ENCODE results near the gene IDI1.
"Not testable (repeated sequence)": the region's sequence is repeated elsewhere in the genome, so short reads cannot be mapped to it uniquely, and the experiment has no call there.

IDI1 gene

DNA sequence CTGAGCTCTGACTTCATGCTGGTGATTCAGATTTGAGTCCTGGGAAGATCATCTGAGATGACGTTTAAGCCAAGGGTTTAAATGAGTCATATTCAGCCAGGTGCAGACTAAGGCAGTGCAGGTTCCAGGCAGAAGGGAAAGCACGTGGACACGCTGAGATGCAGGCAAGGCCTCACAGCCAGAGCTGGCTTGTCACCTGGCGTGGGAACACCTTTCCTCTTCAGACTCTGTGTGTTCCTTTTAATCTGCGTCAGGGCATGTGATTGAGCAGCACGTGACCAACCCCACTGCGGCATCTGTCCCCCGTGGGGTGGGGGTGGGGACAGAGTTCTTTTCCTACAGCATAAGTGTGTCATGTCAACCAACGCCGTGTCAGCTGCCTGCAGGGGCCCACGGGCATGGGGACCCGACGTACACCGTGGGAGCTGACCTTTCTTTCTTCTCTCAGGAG, 12.6 kb downstream of the IDI1 start:
- in situ Hi-C loops (cut with MboI; ENCODE audit: low sequenced_read_pairs) = no loop called here

DNA sequence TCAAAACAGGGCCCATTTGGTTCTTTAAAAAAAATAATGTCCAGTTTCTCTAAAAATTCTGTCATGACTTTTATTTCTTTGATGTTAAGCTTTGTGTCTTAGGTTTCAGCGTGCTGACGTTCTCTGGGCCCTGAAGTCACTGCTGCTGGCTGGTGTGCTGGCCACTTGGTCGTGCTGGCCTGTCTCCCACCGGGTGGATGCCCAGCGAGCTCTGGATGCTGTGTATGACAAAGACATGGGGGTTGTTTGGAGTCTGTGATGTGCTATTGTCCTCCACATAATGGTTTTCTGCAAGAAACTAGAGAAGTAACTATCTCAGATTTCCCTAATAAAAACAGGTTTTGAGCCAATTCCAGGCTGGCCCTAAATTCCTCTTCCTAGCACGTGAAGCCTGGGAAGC, 13.7 kb downstream of the IDI1 start:
- in situ Hi-C loops (cut with MboI; ENCODE audit: low sequenced_read_pairs) = no loop called here

DNA sequence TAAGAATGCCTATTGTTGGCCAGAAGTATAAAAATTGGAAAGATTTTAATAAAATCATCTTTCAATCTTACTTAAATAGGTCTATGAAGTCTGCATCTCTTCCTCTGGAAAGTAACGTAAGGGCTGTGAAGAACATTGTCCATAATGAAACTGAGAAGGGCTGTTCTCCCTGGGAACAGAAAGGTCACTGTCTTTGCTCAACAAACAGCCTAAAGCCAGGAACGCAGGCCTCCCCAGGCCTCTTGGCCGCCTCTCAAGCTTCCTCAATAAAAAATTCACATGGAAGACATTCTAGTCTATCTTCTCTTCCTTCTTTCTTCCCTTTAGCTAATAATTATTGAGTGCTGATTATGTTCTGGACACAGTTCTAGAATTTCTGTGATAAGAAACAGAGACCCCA, 14.2 kb downstream of the IDI1 start:
- in situ Hi-C loops (cut with MboI; ENCODE audit: low sequenced_read_pairs) = no loop called here

DNA sequence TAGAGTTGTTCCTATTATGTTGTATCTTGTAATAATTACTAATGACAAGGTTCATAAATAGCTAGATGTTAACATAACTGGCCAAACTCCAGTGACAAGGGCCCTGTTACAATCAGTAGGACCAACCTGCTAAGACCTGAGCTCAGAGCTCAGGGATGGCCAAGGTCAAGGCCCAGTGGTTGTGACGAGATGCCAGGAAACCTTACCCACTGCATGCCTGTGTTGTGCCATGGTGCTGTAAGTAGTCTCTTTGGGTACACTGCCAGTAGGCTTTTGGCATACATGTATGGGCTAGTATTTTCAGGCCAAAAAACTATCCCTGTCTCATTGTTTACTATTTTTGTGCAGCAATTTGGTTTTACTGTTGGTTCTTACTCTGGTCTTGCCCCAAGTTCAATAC, 15.3 kb downstream of the IDI1 start:
- in situ Hi-C loops (cut with MboI; ENCODE audit: low sequenced_read_pairs) = no loop called here

DNA sequence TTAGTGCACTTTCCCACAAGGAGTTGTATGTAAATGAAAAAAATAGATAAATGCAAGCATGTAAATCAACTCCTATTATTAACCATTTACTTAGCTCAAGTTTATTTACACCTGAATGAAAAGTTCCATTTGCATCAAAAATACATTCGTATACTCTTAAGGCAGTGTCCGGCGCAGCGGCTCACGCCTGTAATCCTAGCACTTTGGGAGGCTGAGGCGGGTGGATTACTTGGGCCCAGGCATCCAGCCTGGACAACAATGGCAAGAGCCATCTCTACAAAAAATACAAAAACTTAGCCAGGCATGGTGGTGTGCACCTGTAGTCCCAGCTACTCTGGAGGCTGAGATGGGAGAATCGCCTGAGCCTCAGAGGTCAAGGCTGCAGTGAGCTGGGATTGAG, 19.1 kb downstream of the IDI1 start:
- in situ Hi-C loops (cut with MboI; ENCODE audit: low sequenced_read_pairs) = no loop called here

GRCh38 chr10:1026578-1026977, 22.3 kb downstream of the IDI1 start:
- in situ Hi-C loops (cut with MboI; ENCODE audit: low sequenced_read_pairs) = no loop called here

- in situ Hi-C loops (cut with MboI; ENCODE audit: low sequenced_read_pairs) = no loop called here
Observed at GRCh38 chr10:1025683-1026082, 23.2 kb downstream of the IDI1 start, which contains the start of gene IDI2. Gene IDI2, minus strand, starts transcription at chr10:1025859. Its CDS starts 1,136 bp downstream, at chr10:1024723.

DNA sequence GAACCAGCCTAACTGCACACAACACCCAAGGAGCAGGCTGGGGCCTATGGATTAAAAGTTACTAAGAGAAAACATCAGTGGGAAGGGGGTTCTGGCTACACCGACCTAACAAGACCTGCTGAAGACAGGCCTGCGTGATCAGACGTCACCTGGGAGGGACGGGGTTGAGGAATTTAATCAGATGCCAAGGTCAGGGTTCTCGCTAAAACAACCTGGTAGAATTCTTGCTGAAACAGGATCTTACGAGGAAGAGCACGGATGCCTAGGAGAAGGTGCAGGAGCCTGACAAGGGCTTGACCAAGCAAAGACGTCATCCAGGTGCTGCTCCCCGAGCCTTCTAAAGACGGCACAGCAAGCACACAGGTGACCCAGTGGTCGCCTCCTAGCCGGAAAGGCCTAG, 24.8 kb downstream of the IDI1 start:
- in situ Hi-C loops (cut with MboI; ENCODE audit: low sequenced_read_pairs) = no loop called here

DNA sequence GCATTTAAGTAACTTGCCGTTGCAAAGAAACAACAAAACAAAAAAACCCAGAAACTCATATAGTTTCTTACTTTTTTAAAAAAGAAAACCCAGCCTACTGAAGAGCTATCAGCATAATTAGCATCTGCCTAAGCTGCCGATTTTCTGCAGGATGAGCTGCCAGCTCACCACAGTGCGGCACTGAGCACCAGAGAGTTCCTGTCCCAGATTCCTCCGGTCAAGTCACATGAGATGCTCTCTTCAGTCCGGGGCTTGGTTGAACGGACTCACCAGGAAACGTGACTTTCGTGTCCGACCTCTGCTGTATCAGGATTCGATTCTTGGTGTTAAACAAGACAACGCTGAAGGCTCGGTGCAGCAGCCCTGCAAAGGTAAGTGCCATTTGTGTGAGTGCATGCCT, 26.5 kb downstream of the IDI1 start:
- in situ Hi-C loops (cut with MboI; ENCODE audit: low sequenced_read_pairs) = no loop called here

DNA sequence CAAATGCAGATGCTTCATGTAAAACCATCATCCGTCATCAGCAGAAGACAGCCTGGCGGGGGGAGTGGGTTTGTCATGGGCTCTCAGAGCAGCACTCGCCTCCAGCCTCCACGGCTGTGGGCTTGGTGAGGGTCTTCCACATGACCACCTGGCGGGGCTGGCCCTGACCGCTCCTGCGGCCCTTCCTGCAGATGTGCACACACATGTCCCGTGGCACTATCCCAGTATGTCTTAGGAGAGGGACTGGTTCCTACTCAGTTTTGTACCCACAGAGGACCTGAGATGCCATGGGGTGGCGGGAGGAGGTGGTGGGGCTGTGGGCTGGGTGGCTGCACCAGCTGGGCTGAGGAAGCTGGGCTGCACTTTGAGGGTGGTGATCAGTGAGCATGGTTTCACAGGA, 28.0 kb downstream of the IDI1 start:
- in situ Hi-C loops (cut with MboI; ENCODE audit: low sequenced_read_pairs) = no loop called here

- in situ Hi-C loops (cut with MboI; ENCODE audit: low sequenced_read_pairs) = no loop called here
Observed at GRCh38 chr10:1020460-1020859, 28.5 kb downstream of the IDI1 start.

DNA sequence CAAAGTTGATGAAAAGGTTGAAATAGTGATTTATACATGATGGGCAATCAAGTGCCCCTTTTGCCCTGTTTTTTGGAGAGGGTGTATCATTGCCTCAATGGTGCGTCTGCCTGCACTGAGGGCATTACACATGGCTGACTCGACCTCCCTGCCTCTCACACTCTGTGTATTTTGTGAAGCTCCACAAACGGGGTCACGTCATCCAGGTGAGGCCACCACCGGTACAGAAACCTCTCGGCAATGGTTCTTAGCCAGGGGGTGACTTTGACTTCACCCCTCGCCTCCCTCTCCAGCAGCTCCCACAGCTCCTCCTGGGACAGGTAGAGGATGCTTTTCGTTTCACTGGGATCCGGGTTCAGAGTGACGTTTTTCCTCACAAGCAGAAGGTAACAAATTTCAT, 29.6 kb downstream of the IDI1 start:
- in situ Hi-C loops (cut with MboI; ENCODE audit: low sequenced_read_pairs) = no loop called here

DNA sequence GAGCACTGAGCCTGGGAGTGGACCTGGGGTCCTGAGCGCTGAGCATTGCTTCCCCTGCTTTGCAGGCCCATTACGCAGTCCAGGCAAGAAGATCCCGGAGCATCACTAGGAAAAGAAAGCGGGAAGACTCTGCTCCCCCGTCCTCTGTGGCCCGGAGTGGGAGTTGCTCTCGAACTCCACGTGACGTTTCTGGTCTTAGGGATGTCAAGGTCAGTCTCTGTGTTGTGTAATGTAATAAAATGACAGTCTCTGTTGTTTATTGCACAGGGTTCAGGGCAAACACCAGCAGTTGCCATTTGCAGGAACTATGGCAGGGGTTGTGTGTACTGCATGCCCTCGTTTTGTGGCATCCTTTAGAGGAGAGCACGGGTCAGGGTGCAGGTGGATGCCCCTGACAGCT, 33.2 kb downstream of the IDI1 start:
- in situ Hi-C loops (cut with MboI; ENCODE audit: low sequenced_read_pairs) = no loop called here

DNA sequence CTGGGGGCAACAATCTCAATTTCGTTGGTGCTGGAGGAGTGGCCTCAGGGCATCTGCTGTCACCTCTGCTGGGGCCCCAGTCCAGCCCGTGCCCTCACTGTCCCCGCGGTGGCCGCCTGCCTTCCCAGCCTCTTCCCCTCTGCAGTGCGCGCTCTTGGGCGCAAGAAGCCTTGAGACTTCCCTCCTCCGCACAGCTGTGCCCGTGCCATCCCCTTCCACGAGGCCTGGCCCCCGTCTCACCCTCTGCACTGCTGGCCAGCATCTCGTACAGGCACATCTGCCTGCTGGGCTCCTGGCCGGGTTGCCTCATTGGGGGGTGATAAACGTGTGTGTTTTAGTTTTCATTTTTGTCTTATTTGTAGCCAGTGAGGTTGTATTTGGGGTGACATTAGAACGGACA, 37.2 kb downstream of the IDI1 start:
- in situ Hi-C loops (cut with MboI; ENCODE audit: low sequenced_read_pairs) = no loop called here

DNA sequence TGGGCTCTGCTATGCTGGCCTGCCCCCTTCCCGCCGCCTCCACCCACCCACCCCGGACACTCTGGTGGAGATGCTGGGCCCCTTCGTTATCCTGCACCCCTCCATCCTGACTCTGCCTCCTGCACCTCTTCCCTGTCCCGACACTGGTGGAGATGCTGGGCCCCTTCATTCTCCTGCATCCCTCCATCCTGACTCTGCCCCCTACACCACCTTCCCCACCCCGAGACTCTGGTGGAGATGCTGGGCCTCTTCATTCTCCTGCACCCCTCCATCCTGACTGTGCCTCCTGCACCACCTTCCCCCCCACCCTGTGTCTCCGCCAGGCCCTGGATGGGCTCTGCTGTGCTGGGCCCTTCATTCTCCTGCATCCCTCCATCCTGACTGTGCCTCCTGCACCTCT, 38.2 kb downstream of the IDI1 start:
- in situ Hi-C loops (cut with MboI; ENCODE audit: low sequenced_read_pairs) = no loop called here

DNA sequence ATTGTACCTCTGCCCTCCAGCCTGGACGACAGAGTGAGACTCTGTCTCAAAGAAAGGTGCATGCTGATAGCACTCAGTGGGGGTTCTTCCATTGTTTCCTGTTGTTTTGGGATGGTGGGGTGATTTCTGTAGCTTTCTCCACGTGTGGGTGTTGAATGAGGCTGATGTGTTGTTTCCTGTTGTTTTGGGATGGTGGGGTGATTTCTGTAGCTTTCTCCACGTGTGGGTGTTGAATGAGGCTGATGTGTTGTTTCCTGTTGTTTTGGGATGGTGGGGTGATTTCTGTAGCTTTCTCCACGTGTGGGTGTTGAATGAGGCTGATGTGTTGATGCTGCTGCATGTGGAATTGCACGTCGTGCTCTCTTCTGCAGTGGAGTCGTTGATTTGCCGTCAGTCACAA, 39.0 kb downstream of the IDI1 start:
- in situ Hi-C loops (cut with MboI; ENCODE audit: low sequenced_read_pairs) = not testable (repeated sequence)

DNA sequence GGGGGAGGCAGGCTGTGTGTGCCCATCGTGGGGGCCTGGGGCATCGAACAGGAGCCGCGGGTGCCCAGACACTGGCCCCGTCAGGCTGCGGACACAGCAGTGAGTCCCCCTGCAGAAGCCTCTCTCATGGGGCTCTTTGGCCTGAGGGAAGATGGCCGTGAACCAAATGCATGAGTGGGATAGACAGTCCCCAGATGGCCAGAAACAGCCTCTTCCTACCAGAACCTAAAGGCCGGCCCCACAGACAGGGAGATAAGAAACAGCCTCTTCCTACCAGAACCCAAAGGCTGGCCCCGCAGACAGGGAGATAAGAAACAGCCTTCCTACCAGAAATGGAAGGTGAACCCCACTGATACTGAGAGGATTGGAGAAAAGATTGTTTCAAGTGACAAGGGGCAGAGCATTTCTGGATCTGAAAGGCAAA, 39.8 kb downstream of the IDI1 start:
- in situ Hi-C loops (cut with MboI; ENCODE audit: low sequenced_read_pairs) = no loop called here

DNA sequence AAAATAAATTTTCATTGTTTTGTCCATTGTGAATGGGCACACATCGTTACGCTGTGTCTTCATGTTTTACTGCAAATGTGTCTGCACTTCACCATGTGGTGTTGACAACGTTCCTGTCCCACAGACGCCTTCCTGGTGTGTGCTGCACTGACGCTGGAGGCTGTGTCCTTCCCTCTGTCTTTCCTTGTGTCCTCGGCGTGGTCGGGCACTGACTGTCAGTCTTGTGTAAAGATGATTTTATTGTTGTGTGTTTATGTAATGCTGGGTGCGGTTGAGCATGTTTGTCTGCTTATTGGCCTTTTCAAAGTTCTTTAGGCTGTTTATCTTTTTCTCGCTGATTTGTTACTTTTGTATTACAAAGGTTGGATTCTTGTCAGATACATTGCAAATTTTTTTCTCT, 41.3 kb downstream of the IDI1 start:
- in situ Hi-C loops (cut with MboI; ENCODE audit: low sequenced_read_pairs) = no loop called here

DNA sequence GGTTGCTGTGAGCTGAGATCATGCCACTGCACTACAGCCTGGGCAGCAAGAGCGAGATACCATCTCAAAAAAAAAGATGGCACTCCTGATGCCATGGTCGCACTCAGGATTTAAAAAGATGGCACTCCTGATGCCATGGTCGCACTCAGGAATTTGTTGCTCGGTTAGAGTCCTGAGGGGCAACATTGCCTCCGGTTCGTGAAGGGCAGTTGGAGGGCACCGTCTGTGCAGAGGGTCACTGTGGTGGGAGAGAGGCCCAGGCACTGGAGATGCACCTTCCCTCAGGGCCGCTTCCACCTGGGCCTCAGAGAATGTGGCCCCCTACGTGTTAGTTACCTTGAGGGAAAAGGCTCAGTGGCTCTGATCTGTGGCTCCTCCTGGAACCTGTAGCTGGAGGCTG, 42.3 kb downstream of the IDI1 start:
- in situ Hi-C loops (cut with MboI; ENCODE audit: low sequenced_read_pairs) = no loop called here

- in situ Hi-C loops (cut with MboI; ENCODE audit: low sequenced_read_pairs) = no loop called here
Observed at GRCh38 chr10:1003884-1004670, 44.8 kb downstream of the IDI1 start.

GRCh38 chr10:1002425-1003006, 46.4 kb downstream of the IDI1 start:
- in situ Hi-C loops (cut with MboI; ENCODE audit: low sequenced_read_pairs) = no loop called here

DNA sequence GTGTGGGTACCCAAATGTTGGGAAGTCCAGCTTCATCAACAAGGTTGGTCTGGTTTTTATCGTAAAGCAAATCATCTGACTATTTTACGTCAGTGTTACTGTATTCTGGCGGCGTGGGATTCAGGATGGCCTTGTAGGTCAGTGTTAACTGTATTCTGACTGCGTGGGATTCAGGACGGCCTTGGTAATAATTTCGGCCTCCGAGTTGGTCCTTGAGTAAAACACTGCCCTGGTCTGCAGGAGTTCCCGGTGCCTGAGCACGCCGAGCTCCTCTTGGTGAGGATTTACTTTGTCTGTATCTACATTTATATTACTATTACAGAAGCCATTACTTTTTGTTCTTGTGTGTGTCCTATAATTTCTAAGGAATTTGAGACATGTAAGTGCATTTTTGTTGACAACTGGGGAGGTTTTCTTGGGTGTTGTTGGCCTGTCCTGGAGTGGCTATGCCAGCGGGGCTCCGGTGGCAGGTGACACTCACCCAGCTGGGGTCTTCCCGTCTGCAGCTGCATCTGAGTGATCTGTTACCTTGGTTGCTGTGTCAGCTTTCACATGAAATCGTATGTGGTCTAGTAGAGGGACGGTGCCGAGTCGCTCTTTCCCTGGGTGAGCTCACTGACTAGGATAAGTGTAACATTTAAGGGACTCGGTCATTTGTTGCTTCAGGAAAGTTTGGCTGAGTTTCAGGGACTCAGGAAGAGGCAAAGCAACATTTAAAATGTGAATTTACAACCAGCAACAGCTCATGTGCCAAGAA, 51.5 kb downstream of the IDI1 start:
- in situ Hi-C loops (cut with MboI; ENCODE audit: low sequenced_read_pairs) = no loop called here

All from hTERT RPE-1 (cell line).